H1 (cell line): ENCODE data around the gene ZNF366. TPM values are rescaled to one million over a fixed set of nuclear protein-coding genes. Genes with fewer than 3 reads are reported as not detected.

ENCODE experiments used
- CHD1 ChIP-seq: IDR thresholded peaks from 2 replicates; pipeline ENCODE4 v1.6.1; 2012; ENCODE audit warnings: low read depth, low read length, improper control_type of control experiment
- CTBP2 ChIP-seq: IDR thresholded peaks from 2 replicates; pipeline ENCODE4 v1.7.0; 2011; ENCODE audit warnings: borderline replicate concordance, mild to moderate bottlenecking, moderate library complexity, mixed read lengths, low read length; ENCODE audit not compliant: insufficient read depth, insufficient read length
- polyA plus RNA-seq, 7 experiments: library from polyadenylated mRNA; depleted of rRNA in 3 of 7; stranded (reverse) in 5 of 7; unstranded in 2 of 7; fragments of >200 nt in 5 of 7; fragments of 200-250 nt in 2 of 7; gene quantifications; 1 replicate in 5 of 7; 2 replicates in 1 of 7; 4 replicates in 1 of 7; pipeline versions ENCODE4 v1.2.1 to v1.2.3, GENCODE V29; 2011 to 2013; ENCODE audit warnings: missing spikeins in 2 of 7, mixed read lengths in 2 of 7
- total RNA-seq: library from RNA; stranded (reverse); fragmentation: NEBNext Ultra II Directional; extraction: Animal tissue kit (Norgen Biotek cat#: 25700); gene quantifications from 2 replicates; pipeline ENCODE4 v1.2.1, GENCODE V29; 2021

Gene ZNF366
- total and polyA plus RNA-seq, 2 of the 8 experiments (the other 6 are each of a cell fraction or from before 2014, with no cell fraction given), result not detected

DNA sequence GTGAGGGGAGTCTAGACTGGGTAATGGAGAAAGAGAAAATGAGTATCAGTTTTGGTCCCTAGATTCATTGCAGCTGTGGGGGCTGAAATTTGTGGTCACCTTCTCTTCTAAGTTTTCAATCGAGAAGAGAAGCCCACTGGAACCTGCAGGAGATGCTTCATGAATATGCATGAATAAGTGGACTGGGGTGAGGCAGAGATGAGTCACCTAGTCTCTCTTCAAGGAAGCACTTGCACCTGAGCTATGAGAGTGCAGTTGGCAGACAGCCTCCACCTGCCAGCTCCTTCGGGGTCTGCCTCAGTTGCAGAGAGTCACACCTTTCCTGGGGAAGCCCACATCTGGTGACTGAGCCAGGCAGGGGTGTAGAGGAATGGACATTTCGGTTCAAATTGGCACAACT, 69.1 kb downstream of the ZNF366 start (continued):
- TF ChIP-seq CTBP2, result no peak
- no peak for TF ChIP-seq CHD1
- TF ChIP-seq, all 59 proteins: peak for 0
